Islet of Langerhans (tissue), 1 donor: Measurements from ENCODE around the gene PARD3.
A peak's percentile ranks its signal among the peaks of the same experiment; 100 is the strongest.

Source experiments
- FAIRE-seq: peaks from one replicate; lab custom pipeline; 2011; peaks lifted over from hg19 to GRCh38; lab: Jason Lieb, UNC

The PARD3 gene

DNA sequence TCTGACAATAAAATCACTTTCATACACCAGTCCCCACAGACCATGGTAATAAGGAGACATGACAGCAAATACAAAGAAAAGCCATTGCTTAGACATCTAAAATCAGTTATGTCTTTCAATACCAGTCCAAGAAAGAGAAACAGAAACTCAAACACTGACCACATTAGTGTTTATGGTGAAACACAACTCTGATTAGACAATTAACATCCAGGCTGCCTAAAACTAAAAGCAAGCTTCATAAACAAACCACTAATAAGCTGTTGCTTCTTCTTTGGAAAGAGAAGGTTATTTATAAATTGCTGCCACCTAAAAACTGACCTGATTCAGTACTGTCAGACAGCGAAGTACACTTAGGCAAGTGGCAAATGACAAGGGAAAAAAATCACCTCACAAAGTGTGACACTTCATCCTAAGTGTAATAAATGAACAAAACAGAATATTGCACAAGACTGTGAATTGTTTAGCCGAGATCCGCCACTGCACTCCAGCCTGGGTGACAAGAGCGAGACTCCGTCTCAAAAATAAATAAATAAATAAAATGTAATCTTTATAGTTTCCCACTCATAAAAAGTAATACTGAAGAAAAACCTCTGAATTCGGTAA lies 277.4 kb downstream of the PARD3 start:
- no peak for FAIRE-seq

- no peak for FAIRE-seq
Measured at GRCh38 chr10:34535872-34536271, 279.2 kb downstream of the PARD3 start.

GRCh38 chr10:34530778-34531177 lies 284.3 kb downstream of the PARD3 start:
- no peak for FAIRE-seq

- FAIRE-seq: no peak
Measured at GRCh38 chr10:34528320-34528719, 286.8 kb downstream of the PARD3 start.

- FAIRE-seq: peak; percentile 61
Measured at GRCh38 chr10:34526758-34527730, 288.1 kb downstream of the PARD3 start.

DNA sequence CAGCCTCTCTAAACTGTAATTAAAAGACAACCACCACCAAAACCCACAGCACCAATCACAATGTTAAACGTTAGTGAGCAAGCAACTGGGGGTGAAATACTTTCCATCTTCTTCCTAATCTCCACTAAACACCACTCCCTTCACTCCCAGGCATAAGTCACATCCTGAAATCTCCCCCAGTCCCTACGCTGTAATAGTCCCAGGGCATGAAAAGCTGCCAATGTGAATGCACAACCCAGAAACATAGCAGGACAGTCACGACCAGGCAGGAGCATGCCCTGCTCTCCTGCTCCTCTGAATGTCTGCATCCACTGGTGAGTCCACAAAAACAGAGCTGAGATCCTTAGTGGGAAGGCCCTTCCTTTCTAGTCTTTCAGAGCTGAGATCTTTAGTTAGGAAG lies 288.9 kb downstream of the PARD3 start:
- no peak for FAIRE-seq

DNA sequence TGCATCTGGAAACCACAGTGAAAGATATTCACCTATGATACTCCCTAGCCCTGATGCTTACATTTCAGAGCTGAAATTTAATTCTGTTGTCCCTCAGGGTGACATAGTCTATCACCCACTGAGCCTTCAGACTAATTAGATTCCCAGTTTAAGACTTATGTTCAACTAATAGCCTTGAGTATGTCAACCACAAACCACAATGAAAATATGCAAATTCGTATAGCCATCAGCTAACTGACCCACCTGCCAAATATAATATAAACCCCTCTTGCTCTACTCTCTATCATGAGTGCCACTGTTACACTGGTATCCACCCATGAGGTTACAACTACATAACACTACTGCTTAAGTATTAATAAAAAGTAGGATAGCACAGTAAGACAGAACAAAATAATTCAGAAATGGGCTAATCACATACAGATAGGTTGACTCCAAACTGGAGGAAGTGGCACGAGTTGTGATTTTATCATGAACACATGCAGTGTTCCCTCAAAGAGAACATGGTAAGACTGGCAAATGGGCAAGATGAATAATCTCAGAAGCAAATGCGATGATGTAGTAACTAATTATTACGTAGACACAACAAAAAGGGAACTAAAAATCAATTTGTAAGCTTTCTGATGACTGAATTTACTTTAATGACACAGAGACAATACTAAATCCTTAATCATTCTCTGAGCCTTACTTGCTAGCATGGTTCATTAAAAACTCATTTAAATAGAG lies 290.6 kb downstream of the PARD3 start:
- peak; percentile 27 for FAIRE-seq

GRCh38 chr10:34523017-34523767 lies 291.9 kb downstream of the PARD3 start:
- no peak for FAIRE-seq

DNA sequence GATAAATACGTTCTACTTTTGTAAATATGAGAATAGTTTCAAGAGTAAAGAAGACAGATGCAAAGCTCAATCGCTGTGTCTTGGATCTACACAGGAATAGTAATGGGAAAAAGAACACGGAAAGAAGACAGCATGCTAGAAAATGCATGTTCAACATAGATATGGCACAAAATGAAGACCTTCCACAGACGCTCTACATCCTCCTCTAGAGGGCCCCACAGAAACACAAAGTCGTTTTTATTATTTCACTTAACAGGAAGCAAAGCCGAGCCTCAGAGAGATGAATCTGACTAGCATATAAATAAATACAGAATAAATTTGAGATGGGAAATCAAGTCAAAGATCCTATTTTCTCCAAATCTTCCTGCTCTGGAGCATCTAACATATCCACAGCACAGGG lies 292.6 kb downstream of the PARD3 start:
- peak; percentile 99 for FAIRE-seq

GRCh38 chr10:34520510-34520909 lies 294.6 kb downstream of the PARD3 start:
- no peak for FAIRE-seq

DNA sequence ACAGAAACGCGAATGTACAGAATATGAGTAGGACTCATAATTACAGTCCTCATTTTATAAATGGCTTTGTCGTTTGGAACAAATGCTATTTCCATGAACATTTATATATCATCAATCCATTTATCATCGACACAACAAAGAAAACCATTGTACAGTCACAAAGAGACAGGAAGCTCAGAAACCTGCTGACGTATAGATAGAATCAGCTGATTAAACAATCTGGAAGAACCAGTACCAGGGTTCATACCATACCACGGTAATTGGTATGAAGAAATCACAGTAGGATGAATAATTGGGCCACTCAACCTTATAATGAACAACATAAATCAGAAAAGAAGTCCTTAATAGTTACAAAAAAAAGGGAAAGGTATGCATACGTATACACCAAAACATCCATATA lies 295.0 kb downstream of the PARD3 start:
- FAIRE-seq: peak; percentile 5

- no peak for FAIRE-seq
Measured at GRCh38 chr10:34514290-34514689, 300.8 kb downstream of the PARD3 start.

DNA sequence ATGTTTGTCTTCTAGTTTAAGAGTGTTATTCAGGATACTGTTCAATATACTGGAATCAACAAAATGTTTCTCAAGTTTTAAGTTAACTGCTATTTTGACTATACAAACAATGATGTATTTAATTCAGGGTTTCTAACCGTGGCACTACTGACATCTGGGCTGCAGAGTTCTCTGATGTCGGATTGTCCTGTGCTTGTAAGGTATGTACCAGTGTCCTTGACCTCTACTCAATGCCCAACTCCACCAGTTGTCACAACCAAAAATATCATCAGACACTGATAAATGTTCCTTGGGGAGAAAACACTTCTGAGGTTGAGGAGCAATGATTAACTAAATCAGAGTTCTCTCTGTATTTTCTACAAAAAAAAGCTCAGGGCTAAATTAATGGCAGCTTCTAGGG lies 301.5 kb downstream of the PARD3 start:
- FAIRE-seq: no peak

- FAIRE-seq: peak; percentile 88
Measured at GRCh38 chr10:34507217-34507616, 307.9 kb downstream of the PARD3 start.

GRCh38 chr10:34506786-34507185 lies 308.3 kb downstream of the PARD3 start:
- FAIRE-seq: no peak

- FAIRE-seq: no peak
Measured at GRCh38 chr10:34505338-34505737, 309.8 kb downstream of the PARD3 start.

- FAIRE-seq: peak; percentile 80
Measured at GRCh38 chr10:34504534-34504933, 310.6 kb downstream of the PARD3 start.

GRCh38 chr10:34503704-34504103 lies 311.4 kb downstream of the PARD3 start:
- FAIRE-seq: no peak

DNA sequence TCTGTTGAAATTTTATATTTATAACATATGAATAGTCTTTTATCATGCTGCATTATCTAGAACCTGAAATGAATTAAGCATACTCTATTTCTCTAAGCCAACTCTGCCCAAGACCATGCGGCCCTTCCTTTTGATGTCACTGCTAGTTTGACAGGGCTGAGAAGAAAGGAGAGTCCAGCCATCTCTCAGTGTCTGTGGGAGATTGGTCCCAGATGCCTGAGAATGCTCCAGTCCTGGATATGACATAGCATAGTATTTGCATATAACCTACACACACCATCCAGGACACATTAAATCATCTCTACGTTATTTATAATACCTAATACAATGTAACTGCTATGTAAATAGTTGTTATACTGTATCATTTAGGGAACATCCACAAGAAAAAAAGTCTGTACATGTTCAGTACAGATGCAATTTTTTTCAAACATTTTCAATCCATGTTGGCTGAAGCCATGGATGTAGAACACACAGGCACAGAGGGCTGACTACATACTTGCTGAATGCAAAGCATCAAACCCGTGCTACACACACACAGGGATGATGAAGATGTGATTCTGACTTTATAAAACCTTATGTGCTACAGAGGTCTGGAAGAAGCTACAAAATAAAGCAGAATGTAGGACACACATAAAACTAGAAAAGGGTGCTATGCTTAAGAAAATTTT lies 315.4 kb downstream of the PARD3 start:
- FAIRE-seq: no peak

- FAIRE-seq: no peak
Measured at GRCh38 chr10:34498821-34499220, 316.3 kb downstream of the PARD3 start.

DNA sequence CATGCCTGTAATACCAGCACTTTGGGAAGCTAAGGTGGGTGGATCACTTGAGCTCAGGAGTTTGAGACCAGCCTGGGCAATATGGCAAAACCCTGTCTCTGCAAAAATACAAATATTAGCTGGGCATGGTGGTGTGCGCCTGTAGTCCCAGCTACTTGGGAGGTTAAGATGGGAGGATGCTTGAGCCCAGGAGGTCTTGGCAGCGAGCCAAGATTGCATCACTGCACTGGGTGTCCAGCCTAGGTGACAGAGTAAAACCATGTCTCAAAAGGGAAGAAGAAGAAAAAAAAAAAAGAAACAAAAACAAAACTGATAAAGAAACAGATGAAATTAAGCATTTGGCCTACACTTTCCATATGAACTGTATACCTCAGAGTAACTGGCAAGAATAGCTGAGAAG lies 319.2 kb downstream of the PARD3 start:
- no peak for FAIRE-seq

- FAIRE-seq: no peak
Measured at GRCh38 chr10:34494012-34494411, 321.1 kb downstream of the PARD3 start.
